HG03108 (cell line): Measurements from ENCODE around the gene PFKP.

Experiments
- ATAC-seq: cut with Tn5 transposase; IDR thresholded peaks from one replicate; pipeline ENCODE4 v1.9.1; 2021; ENCODE audit warnings: moderate library complexity; ENCODE audit not compliant: unreplicated experiment

PFKP gene

GRCh38 chr10:3129581-3130340, 62.4 kb downstream of the PFKP start:
- ATAC-seq = no peak

DNA sequence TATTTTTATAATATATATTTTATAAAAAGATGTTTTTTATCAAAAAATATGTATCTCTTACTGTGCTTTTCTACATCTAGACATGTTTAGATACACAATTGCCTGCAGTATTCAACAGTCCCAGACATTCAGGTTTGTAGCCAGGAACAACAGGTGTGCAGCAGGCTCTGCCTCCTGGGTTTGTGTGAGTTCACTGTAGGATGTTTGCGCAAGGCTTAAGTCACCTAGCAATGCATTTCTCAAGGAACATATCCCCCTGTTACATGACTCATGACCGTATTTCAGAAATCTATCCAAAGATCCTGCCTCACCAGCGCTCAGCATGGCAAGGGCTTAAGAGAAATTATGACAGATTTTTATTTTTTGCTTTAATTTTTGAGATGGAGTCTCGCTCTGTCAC, 63.8 kb downstream of the PFKP start:
- ATAC-seq = no peak

- ATAC-seq = no peak
These were observed 65.0 kb downstream of the PFKP start for GRCh38 chr10:3132036-3133025.

GRCh38 chr10:3133948-3134347, 66.6 kb downstream of the PFKP start:
- ATAC-seq = no peak

DNA sequence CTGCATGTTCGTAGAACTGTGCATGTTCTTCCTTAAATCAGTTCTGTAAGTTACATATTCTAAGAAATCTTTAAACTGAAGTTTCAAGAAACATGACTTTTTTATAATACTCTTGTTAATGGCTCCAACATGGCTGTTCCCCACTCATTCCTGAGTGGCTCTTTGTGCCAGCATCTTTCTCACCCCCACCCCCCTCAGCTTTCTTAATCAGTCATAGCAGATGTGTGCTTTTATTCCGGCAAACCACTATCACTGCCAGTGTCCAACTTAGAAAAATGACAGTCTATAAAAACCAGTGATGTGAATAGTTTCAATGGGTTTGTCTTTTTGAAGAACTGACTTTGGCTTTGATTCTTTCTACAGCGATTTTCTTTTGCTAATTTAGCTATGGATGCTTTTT, 67.7 kb downstream of the PFKP start:
- ATAC-seq = no peak

DNA sequence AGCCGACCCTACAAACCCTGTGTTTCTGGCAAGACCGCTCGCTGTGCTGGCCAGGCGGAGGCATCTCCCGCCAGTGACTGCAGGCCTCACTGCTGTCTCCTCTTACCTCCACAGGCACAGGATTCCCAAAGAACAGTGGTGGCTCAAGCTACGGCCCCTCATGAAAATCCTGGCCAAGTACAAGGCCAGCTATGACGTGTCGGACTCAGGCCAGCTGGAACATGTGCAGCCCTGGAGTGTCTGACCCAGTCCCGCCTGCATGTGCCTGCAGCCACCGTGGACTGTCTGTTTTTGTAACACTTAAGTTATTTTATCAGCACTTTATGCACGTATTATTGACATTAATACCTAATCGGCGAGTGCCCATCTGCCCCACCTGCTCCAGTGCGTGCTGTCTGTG, 69.0 kb downstream of the PFKP start:
- ATAC-seq = no peak

- ATAC-seq = no peak
These were observed 69.6 kb downstream of the PFKP start for GRCh38 chr10:3136763-3137611.

DNA sequence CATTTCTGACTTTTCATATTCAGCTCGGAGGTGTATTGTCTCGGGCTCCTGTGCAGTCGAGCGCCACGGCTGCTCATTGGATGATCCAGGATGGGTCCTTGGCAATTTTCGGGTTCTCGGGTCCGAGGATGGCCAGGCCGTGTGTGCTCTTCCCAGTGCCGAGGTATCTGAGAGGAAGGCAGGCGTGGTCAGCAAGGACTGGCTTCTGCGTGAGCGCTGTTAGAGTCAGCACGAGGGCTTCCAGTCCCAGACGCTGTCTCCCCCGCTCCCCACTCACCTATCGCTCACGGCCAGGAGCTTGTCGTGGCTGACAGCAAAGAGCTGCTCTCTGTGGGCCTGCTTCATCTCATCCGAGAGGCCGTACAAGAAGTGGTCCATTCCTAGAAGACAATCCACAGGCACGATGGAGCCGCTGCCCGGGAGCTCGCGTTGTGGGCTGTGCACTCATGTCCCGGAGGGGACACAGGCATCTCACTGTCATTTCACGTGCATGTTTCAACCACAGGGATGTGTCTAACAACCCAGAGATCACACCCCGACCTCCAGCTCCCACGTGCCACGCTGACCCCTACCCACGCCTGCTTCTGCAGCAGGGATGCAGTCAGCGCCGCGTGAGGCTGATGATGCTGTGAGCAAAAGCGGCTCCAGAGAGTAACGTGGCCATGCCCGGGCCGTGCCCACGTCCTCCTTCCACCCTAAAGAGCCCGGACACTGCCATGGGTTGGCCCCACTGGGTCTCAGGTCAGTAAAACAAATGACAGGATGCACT, 70.8 kb downstream of the PFKP start:
- no peak for ATAC-seq

DNA sequence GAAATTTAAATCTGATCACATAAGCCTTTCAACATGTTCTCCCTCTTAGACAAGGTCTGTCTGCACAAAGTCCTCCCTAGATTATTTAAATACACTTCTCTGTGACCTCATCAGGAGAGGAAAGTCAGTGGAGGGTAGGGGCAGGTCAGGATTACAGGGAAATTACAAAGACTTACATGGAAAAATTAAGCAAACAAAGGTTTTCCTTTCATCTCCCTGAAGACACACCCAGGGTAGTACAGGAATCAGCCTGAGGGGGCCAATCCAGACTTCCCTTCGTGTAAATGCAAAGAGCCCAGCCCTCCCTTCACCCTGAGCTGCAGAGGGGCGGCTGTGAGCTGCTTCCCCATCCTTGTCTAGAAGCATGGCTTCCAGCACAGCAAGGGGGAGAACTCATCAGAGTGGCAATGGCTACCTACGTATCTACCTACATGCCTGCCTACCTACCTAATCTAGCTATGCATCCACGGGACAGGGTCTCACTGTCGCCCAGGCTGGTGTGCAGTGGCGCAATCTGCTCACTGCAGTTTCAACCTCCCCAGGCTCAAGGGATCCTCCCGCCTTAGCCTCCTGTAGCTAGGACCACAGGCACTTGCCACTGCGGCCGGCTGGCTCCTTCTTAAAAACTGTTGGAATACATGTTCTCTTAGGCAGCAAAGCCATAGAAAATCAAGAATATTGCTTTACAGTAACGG, 72.0 kb downstream of the PFKP start:
- ATAC-seq = no peak

DNA sequence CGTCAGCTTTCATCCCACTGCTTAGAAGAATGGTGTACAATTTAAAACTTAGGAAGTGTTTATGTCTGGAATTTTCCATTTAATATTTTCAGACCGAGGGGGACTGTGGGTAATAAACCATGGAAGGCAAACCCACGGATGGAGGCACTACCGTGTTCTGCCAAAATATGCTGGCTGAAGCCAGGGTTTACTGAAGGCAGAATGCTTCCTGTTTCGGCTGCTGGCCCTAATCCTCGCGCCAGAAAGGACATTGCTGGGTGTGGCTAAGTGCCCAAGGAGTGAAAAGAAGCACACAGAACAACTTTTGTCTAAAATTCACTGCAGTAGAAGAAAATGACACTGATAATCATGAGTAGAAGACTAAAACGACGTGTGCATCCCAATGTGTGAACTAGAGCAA, 72.9 kb downstream of the PFKP start:
- ATAC-seq = no peak

DNA sequence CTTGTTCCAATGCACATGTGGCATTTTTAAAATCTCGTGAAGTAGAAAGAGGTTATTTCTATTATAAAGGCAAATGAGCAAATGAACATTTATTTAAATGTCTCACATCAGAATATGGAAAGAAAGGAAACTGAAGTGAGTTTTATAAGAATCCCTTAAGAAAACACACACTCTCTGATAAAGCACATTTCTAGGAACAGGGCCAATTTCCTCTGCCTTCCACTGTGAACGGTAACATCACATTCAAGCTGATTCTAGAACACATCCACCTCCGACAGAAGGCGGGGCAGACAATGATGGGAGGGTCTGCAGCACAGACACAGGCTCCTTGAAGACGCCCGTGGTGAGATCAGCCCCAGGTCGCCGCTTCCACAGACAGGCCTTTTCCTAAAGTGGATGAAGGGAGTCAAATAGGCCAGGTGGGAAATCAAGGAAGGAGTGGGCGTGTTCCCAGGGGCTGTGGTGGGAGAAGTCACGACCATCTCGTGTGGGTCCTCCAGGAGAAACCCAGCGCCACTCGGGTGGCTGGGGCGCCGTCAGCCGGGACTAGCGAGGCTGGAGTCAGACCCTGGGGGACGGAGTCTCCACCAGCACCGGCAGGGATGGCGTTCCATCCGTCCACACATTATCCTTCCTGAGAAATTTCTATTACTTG, 74.1 kb downstream of the PFKP start:
- ATAC-seq = no peak

- no peak for ATAC-seq
These were observed 75.0 kb downstream of the PFKP start for GRCh38 chr10:3142146-3142875.

- no peak for ATAC-seq
These were observed 76.0 kb downstream of the PFKP start for GRCh38 chr10:3143366-3143765.

DNA sequence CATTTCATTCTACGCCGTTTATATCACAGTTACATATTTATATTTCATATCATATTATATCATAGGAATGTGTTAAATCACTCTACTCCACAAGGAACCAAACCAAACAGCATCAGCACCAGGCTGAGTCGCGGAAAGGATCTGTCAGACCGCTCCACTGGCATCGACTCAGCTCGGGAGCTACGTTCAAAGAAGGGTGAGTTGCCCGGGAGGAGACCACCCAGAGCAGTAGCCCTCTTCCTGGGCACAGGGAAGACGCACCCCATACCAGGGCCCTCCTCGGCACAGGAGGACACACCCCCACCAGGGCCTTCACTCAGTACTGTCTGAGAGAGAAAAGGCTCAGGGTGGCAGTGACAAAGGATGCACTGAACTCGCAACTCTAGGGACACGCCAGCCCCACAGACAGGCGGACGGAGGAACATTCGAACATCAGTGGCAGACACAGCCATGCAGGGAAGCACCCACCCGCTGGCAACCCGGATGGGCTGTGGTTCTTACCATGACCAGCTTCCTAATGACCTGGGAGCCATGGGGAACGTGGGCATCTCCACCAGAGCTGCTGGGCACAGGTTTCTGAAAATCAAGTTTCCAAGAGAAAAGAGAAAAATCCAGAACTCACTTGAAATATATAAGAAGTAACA, 76.6 kb downstream of the PFKP start:
- ATAC-seq = no peak

GRCh38 chr10:3145366-3145765, 78.0 kb downstream of the PFKP start:
- no peak for ATAC-seq

DNA sequence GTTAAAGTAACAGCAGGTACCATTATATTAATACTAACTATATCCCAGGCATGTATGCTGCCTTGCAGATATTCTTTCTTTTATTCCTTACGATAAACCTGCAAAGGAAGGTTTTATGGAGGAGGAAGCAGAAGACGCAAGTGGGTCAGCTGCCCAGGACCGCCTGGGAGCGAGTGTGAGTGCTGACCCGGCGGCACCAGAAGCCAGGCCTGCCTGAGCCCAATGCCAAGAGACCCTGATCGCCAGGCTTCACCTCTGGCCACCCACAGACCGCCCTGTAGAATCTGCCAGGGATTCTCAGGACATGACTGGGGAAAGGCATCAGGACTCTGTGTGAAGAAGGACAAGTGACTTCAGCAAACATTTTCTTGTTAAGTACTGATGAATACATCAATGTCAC, 78.9 kb downstream of the PFKP start:
- ATAC-seq = no peak

DNA sequence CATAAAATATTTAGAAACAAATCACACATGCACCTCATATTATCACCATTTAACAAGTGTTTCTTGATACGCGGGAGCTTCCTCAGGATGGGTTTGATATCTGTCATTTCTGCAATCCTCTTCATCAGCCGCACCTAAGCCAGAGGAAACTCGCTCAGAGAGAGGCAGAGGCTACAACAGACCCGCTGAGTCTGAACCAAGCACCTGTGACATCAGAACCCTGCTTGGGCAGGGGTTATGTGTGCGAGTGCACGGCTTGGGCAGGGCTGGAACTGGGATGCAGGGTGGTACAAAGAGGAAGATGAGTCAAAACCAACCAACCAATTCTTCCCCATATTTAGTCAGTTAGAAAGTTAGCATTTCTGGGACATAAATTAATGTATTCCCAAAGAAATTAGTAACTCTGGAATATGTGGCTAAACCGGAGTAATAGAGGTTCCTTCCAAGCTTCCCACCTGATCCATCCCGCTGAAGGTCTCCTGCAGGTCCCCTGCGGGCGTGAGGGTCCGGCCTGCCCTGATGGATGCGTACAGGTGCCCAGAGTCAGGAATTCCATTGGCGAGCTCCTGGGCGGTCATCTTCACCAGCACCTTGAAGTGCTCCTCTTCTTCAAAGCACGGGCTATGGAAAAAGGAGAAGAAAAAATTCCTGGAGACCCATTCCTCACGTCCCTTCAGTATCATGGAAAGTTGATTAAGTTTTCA, 79.9 kb downstream of the PFKP start:
- no peak for ATAC-seq

GRCh38 chr10:3148041-3148440, 80.7 kb downstream of the PFKP start:
- no peak for ATAC-seq
